Putamen (tissue), 1 donor: ENCODE data around the gene ANGPT4.

Experiments used
- DNase-seq: peaks from one replicate; pipeline ENCODE4 v3.0.0-alpha.2; 2016; ENCODE audit warnings: low spot score

The ANGPT4 gene

DNA sequence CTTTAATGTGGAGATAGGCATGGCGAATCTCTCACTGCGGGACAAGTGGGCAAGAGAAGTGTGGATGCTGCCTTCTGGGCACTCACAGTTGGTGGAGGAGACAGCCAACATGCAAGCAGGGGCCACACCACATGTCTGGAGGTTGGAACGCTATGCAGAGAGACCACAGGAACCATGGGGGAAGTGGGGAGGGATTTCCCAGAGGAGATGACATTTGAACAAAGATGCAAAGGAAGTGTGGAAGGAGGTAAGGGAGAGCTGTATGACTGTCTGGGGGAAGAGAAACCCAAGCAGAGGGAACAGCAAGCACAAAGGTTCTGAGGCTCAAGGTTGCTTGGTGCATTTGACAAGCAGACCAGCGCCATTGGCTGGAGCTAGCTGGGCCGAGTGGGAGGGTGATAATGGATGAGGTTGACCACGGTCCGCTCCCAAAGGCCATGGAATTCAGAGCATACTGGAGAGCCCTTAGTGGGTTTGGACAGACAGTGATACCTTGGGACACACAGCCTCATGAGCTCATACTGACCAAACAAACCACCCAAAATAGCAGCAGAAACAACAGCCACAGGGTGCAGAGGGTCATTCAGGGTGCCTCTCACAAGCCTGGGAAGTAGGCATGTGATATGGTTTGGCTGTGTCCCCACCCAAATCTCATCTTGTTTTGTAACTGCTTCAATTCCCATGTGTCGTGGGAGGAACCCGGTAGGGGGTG lies 90.3 kb downstream of the ANGPT4 start:
- no peak for DNase-seq

DNA sequence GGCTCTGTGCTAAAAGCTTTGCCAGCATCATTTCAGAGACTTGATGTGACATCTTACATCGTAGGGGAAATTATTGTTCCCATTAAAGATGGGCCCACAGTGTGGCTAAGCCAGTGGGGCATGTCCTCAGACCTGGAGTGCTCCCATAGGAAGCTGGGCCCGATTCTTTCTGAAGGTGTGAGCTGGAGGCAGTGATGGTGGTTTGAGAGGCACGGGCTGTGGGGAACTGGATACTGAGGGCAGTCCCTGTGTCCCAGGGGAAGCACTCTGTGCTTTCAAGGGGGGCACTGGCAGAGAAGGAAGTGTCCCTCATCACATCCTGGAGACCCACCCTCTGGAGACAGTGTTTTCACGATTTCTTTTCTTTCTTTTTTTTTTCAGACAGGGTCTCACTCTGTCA lies 91.2 kb downstream of the ANGPT4 start:
- DNase-seq = no peak

DNA sequence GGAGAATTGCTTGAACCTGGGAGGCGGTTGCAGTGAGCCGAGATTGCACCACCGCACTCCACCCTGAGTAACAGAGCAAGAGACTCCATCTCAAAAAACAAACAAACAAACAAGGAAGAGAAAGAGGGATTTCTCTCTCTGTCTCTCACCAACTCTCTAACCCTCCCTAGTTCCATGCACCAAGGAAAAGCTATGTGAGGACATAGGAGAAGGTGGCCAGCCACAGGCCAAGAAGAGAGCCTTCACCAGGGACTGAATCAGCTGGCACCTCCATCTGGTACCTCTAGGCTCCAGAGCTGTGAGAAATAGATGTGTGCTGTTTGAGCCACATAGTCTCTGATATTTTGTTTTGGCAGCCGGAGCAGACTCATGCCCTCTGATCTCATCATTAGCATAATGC lies 91.6 kb downstream of the ANGPT4 start:
- DNase-seq = no peak

DNA sequence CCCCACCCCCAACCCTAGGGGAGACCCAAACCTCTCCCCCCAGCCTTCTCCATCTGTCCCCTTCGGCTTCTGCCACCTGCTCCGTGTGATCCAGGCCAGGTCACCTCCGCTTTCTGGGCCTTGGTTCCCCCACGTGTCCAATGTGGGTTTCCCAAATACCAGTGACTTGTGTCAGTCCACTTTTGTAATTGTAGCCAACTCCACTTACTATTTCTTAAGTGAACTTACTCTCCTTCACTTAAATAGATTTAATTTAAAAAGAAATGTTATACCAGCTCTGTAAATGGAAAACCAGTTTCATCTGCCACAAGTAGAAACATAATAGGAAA lies 92.6 kb downstream of the ANGPT4 start:
- DNase-seq = no peak

DNA sequence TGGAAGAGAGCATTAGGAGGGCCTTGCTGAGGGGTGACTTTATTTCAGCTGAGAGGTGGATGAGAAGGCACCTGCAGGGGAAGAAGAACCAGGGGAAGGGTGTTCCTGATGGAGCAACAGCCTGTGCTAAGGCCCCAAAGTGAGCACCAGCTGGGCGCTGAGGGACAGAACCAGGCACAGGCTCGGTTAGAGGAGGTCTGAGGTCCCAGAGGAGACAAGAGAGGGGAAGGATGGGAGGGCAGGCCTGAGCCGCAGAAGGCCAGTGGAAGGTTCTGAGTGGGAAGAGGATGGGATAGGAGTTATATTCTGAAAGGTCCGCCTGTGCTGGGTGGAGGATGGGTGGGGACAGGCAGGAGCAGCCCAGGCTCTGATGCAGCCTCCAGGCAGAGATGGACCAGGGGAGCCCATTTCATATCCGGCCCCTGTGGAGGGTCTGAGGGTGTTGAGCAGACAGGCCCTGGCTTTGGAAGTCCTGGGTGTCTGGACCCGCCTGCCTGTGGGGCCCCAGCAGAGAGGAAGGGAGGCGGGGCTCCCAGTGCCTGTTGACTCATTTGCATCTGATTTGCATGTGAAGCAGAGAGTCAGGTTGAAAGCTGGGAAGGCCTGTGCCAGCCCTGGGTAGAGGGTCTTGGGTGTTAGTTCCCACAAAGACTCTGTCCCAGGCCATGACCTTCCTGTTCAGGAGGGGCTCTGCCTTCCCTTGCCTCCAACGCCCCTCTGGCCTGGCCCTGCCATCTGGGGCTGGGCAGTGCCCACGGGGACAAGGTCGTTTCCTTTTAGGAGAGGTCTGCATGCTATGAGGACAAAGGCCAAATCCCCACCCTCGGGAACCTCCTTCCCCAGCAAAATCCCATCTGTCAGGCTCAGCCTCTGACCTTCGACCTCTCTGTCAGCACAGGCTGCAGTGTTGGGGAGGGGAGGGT lies 93.2 kb downstream of the ANGPT4 start:
- DNase-seq = no peak

DNA sequence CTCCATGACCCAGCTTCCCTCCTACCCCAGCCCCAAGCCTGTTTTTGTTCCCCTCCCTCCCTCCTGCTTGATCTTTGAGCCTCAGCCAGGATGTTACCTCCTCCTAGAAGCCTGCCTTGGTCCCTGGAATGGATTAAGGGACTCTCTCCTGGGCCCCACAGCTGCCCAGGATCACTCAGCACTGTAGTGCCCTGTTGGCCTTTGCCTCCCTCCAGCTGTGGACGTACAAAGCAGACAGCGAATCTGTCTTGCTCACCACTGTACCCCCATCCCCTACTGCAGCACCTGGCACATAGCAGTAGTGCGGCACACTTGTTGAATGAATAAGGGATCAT lies 94.4 kb downstream of the ANGPT4 start:
- DNase-seq = no peak

DNA sequence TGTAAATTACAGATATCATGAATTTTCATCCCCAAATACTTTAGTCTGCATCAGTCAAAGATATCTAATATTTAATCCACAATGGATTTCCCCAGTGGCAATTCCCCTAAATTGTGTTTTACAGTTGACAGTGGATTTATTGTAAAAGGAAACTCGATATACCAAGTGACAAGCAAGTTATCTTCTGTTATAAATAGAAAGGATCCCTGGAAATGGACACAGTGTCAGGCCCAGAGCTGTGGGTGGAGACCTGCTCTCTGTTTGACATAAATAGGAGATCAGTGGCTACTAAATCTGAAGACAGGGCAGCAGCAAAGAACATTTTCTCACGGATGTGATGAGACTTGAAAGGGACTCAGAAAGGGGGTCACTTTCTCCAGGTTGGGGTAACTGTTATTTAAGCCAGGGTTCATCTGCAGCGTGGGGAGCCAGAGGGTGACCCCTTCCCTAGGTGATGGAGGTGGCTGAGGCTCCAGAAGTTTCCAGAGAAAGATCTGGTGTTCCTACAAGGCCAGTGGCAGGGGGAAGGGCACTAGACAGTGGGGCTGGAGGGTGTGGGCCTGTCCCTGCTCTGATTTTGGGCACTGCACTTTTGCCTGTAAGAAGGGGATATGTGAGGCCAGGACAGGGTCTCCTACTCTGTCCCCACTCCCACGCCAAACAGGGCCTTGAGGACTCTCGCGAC lies 94.9 kb downstream of the ANGPT4 start:
- DNase-seq = no peak

DNA sequence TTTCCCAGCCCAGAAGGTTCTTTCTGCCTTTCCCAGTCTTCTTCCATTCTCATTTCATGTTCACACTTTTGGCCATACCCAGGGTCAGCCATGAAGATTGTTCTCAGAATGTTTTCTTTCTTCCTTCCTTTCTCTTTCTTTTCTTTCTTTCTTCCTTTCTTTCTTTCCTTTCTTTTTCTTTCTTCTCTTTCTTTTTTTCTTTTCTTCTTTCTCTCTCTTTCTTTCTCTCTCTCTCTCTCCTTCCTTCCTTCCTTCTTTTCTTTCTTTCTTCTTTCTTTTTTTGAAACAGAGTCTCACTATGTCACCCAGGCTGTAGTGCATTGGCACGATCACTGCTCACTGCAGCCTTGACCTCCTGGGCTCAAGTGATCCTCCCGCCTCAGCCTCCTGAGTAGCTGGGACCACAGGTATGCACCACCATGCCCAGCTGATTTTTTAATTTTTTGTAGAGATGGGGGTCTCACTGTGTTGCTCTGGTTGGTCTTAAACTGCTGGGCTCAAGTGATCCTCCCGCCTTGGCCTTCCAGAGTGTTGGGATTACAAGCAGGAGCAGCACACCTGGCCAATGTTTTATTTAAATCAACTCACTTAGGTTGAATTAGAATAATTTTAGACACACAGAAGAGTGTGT lies 95.7 kb downstream of the ANGPT4 start:
- no peak for DNase-seq
